GM12878 (cell line): ENCODE data around the gene PCDHB9. TPM values are rescaled to one million over a fixed set of nuclear protein-coding genes. Genes with fewer than 3 reads are reported as not detected.
"Not testable (repeated sequence)": the region's sequence is repeated elsewhere in the genome, so short reads cannot be mapped to it uniquely, and the experiment has no call there.

Experiments
- ATAC-seq: fragments of 200-7000 bp; cut with Tn5 transposase; 3 replicates; pipeline ENCODE4 v1.9.1; 2020; ENCODE audit warnings: mild to moderate bottlenecking, moderate library complexity
- BruUV-seq: library from RNA; stranded (reverse); fragments of 400-500 nt; replicated peaks from 2 replicates; lab custom pipeline; 2021; lab: Mats Ljungman, UMichigan
- CTCF ChIA-PET: fragments of 300-600 bp; sonication (Branson Sonifier 250); formaldehyde crosslinking; extraction: SDS; loops from one replicate; lab custom pipeline; 2021; ENCODE audit warnings: inconsistent platforms; lab: Yijun Ruan, JAX
- POLR2A ChIA-PET: fragments of 350-600 bp; formaldehyde crosslinking; extraction: SDS; loops from one replicate; lab custom pipeline; 2021; ENCODE audit warnings: inconsistent platforms; lab: Charles Lee
- RAD21 ChIA-PET: fragments of 300-600 bp; sonication (Branson Sonifier 250); formaldehyde crosslinking; loops from one replicate; lab custom pipeline; 2023; ENCODE audit warnings: antibody characterized with exemption; ENCODE audit not compliant: unreplicated experiment; lab: Charles Lee
- SMC1A ChIA-PET: fragments of 300-600 bp; sonication (Branson Sonifier 250); formaldehyde crosslinking; loops from one replicate; lab custom pipeline; 2023; ENCODE audit not compliant: unreplicated experiment, uncharacterized antibody; lab: Charles Lee
- DNase-seq: peaks from one replicate; pipeline ENCODE4 v3.0.0-alpha.2; 2011; ENCODE audit warnings: low read depth, low spot score
- FAIRE-seq: peaks from 3 replicates; lab custom pipeline; 2011; peaks lifted over from hg19 to GRCh38; lab: Jason Lieb, UNC
- H2AFZ ChIP-seq: 2 replicates; pipeline ENCODE4 v1.6.0; 2011; ENCODE audit warnings: low read depth, low read length, control low read depth; ENCODE audit not compliant: control insufficient read depth
- H3K27ac ChIP-seq: 2 replicates; pipeline ENCODE4 v1.5.1; 2011; ENCODE audit warnings: control low read depth; ENCODE audit not compliant: control insufficient read depth, insufficient read depth
- H3K27me3 ChIP-seq, 2 experiments: replicated peaks in 1 of 2; 2 replicates each; pipeline versions ENCODE4 v1.6.0 to v1.6.1; 2011; ENCODE audit warnings: low read length in 1 of 2; ENCODE audit not compliant: control insufficient read depth in 2 of 2, insufficient read depth in 2 of 2
- H3K36me3 ChIP-seq, 2 experiments: 2 replicates each; pipeline ENCODE4 v1.5.1; 2011; ENCODE audit warnings: low read length in 1 of 2; ENCODE audit not compliant: control insufficient read depth in 2 of 2, insufficient read depth in 2 of 2
- H3K4me1 ChIP-seq: 2 replicates; pipeline ENCODE4 v1.6.1; 2011; ENCODE audit warnings: mild to moderate bottlenecking, low read length, moderate library complexity, mixed read lengths; ENCODE audit not compliant: control insufficient read depth, insufficient read depth
- H3K4me2 ChIP-seq: 2 replicates; pipeline ENCODE4 v1.6.0; 2011; ENCODE audit warnings: control low read depth; ENCODE audit not compliant: control insufficient read depth, insufficient read depth
- H3K4me3 ChIP-seq: fragments of 200-600 bp; sonication (generic); 2 replicates; pipeline ENCODE4 v1.5.1; 2016
- H3K79me2 ChIP-seq: 2 replicates; pipeline ENCODE4 v1.6.0; 2011; ENCODE audit warnings: low read length; ENCODE audit not compliant: control insufficient read depth, insufficient read depth
- H3K9ac ChIP-seq: 2 replicates; pipeline ENCODE4 v1.8.0; 2011; ENCODE audit warnings: low read length, control low read depth, mixed read lengths; ENCODE audit not compliant: control insufficient read depth, insufficient read depth
- H3K9me3 ChIP-seq: replicated peaks from 3 replicates; pipeline ENCODE4 v1.5.1; 2011; ENCODE audit warnings: mild to moderate bottlenecking, low read length; ENCODE audit not compliant: control insufficient read depth, insufficient read depth
- H4K20me1 ChIP-seq: 2 replicates; pipeline ENCODE4 v1.6.0; 2011; ENCODE audit not compliant: control insufficient read depth, insufficient read depth
- WGBS: methylation state at CpG from one replicate; pipeline ENCODE4 v1.1.6; 2016; ENCODE audit warnings: low lambda C conversion rate; ENCODE audit not compliant: insufficient replicate concordance, insufficient coverage; ENCODE audit errors: missing lambda C conversion rate; 5-methylcytosine and 5-hydroxymethylcytosine counted together
- in situ Hi-C: fragments of 300-500 bp; cut with MboI; formaldehyde crosslinking; loops from 9 replicates; pipeline ENCODE4 v1.14.3; 2018; ENCODE audit warnings: mixed read lengths
- intact Hi-C: fragments of 100-400 bp; cut with micrococcal nuclease; formaldehyde crosslinking; loops from one replicate; pipeline ENCODE4 v1.14.2; 2022; ENCODE audit not compliant: unreplicated experiment
- polyA plus RNA-seq, 11 experiments: library from polyadenylated mRNA; depleted of rRNA in 4 of 11; unstranded in 6 of 11; stranded (reverse) in 5 of 11; fragments of >200 nt; fragmentation: Nextera tagmentation in 4 of 11; fragmentation: Illumina TruSeq in 1 of 11; extraction: Ambion mirVana in 4 of 11; extraction: Trizol in 1 of 11; gene quantifications; 1 replicate in 1 of 11; 2 replicates in 10 of 11; pipeline versions ENCODE4 v1.2.1 to v1.2.3, GENCODE V29; 2011 to 2016; ENCODE audit warnings: inconsistent platforms in 2 of 11, missing spikeins in 2 of 11, low read depth in 1 of 11
- total RNA-seq, 4 experiments: library from RNA; depleted of rRNA in 3 of 4; stranded (reverse); fragments of >200 nt in 3 of 4; fragmentation: Illumina TruSeq in 1 of 4; extraction: Trizol in 1 of 4; gene quantifications; 2 replicates each; pipeline versions ENCODE4 v1.2.1 to v1.2.3, GENCODE V29; 2013 to 2021

Gene PCDHB9
- total and polyA plus RNA-seq, 10 of the 15 experiments (the other 5 are each of a cell fraction or from before 2014, with no cell fraction given), result 0.01 to 0.45 (median 0.13) TPM; not detected in 4

- ATAC-seq, H2AFZ ChIP-seq, BruUV-seq, H3K27me3 ChIP-seq, H3K36me3 ChIP-seq, H3K79me2 ChIP-seq, H4K20me1 ChIP-seq, H3K4me2 ChIP-seq, SMC1A ChIA-PET, intact Hi-C loops, H3K9me3 ChIP-seq, RAD21 ChIA-PET, H3K9ac ChIP-seq, FAIRE-seq, H3K4me1 ChIP-seq, H3K27ac ChIP-seq, CTCF ChIA-PET, in situ Hi-C loops, DNase-seq, POLR2A ChIA-PET, H3K4me3 ChIP-seq: not testable (repeated sequence)
- WGBS, result 89% methylated on average over 14 of the region's 41 CpGs
These were observed 35.3 kb upstream of the PCDHB9 start for GRCh38 chr5:141151632-141152031.

GRCh38 chr5:141152096-141152495 is 34.9 kb upstream of the PCDHB9 start:
- H3K4me2 ChIP-seq, H3K27me3 ChIP-seq, ATAC-seq, H3K79me2 ChIP-seq, H3K4me1 ChIP-seq, H3K9me3 ChIP-seq, in situ Hi-C loops, H3K36me3 ChIP-seq, RAD21 ChIA-PET, FAIRE-seq, BruUV-seq, H4K20me1 ChIP-seq, H2AFZ ChIP-seq, intact Hi-C loops, H3K9ac ChIP-seq, DNase-seq, H3K27ac ChIP-seq, SMC1A ChIA-PET, POLR2A ChIA-PET, H3K4me3 ChIP-seq: not testable (repeated sequence)
- CTCF ChIA-PET, result interaction anchor here (1.1 kb wide), 1 partner anchor 323 kb away, joined by 3 read pairs; the partner anchor contains the start of gene PCDHGC3
- 66% methylated on average over 28 of the region's 36 CpGs for WGBS
